Activated CD4-positive, alpha-beta memory T cell treated with anti-CD3 and anti-CD28 coated beads, Interleukin-2, amount 10 ng/mL, durations not matched to agents 7 days and 5 days (primary cell): ENCODE data around the gene MYF6. TPM values are rescaled to one million over a fixed set of nuclear protein-coding genes. Genes with fewer than 3 reads are reported as not detected.

ENCODE experiments used
- CTCF ChIA-PET: fragments of 350-600 bp; sonication (Branson Sonifier 250); formaldehyde crosslinking; loops from one replicate; lab custom pipeline; 2021; ENCODE audit warnings: antibody characterized with exemption, inconsistent platforms; lab: Charles Lee
- POLR2A ChIA-PET: fragments of 350-600 bp; sonication (Branson Sonifier 250); formaldehyde crosslinking; loops from one replicate; lab custom pipeline; 2021; ENCODE audit warnings: antibody characterized with exemption; lab: Charles Lee
- DNase-seq: peaks from one replicate; pipeline ENCODE4 v3.0.0-alpha.2; 2020
- H3K27ac Mint-ChIP-seq: one replicate; pipeline ENCODE4 v1.8.0; 2021; ENCODE audit warnings: mild to moderate bottlenecking, mixed read lengths
- H3K27me3 Mint-ChIP-seq: one replicate; pipeline ENCODE4 v1.8.0; 2021; ENCODE audit warnings: mixed read lengths
- H3K36me3 Mint-ChIP-seq: one replicate; pipeline ENCODE4 v1.8.0; 2021; ENCODE audit warnings: low read depth, mixed read lengths
- H3K4me1 Mint-ChIP-seq: one replicate; pipeline ENCODE4 v1.8.0; 2021; ENCODE audit warnings: mixed read lengths
- H3K4me3 Mint-ChIP-seq: one replicate; pipeline ENCODE4 v1.8.0; 2021; ENCODE audit warnings: mild to moderate bottlenecking, mixed read lengths
- H3K9me3 Mint-ChIP-seq: one replicate; pipeline ENCODE4 v1.8.0; 2021; ENCODE audit warnings: mixed read lengths
- total RNA-seq, 2 experiments: library from RNA; stranded (reverse); gene quantifications; one replicate each; pipeline ENCODE4 v1.2.3, GENCODE V29; 2021

Gene MYF6
- total RNA-seq, 2 experiments from 2014 or later = not detected

GRCh38 chr12:80692114-80692513 is 15.3 kb upstream of the MYF6 start:
- no peak overlapping the region for H3K27ac Mint-ChIP-seq
- no peaks in the 10 kb centered on the region for H3K36me3 Mint-ChIP-seq
- no peak for DNase-seq
- POLR2A ChIA-PET = no interaction called here
- H3K4me1 Mint-ChIP-seq = no peaks in the 10 kb centered on the region
- CTCF ChIA-PET = no interaction called here
- H3K4me3 Mint-ChIP-seq = no peak overlapping the region
- no peaks in the 10 kb centered on the region for H3K9me3 Mint-ChIP-seq
- H3K27me3 Mint-ChIP-seq = no peaks in the 10 kb centered on the region

- peaks cover 3% of the 10 kb centered on the region for H3K9me3 Mint-ChIP-seq
- no peak for DNase-seq
- H3K4me1 Mint-ChIP-seq = no peaks in the 10 kb centered on the region
- ChIA-PET POLR2A (no interaction called here), CTCF (no interaction called here)
- no peaks in the 10 kb centered on the region for H3K36me3 Mint-ChIP-seq
- no peaks in the 10 kb centered on the region for H3K27me3 Mint-ChIP-seq
- H3K27ac Mint-ChIP-seq = no peak overlapping the region
- H3K4me3 Mint-ChIP-seq = no peak overlapping the region
These were observed 10.1 kb upstream of the MYF6 start for GRCh38 chr12:80697270-80697887.

- no peaks in the 10 kb centered on the region for H3K4me1 Mint-ChIP-seq
- H3K4me3 Mint-ChIP-seq = no peak overlapping the region
- no peaks in the 10 kb centered on the region for H3K27me3 Mint-ChIP-seq
- H3K27ac Mint-ChIP-seq = no peak overlapping the region
- ChIA-PET CTCF (no interaction called here), POLR2A (no interaction called here)
- peaks cover 5% of the 10 kb centered on the region for H3K9me3 Mint-ChIP-seq
- no peaks in the 10 kb centered on the region for H3K36me3 Mint-ChIP-seq
- DNase-seq = no peak
These were observed 9.2 kb upstream of the MYF6 start for GRCh38 chr12:80698256-80698655.

GRCh38 chr12:80698847-80699542 is 8.4 kb upstream of the MYF6 start:
- H3K4me1 Mint-ChIP-seq = no peaks in the 10 kb centered on the region
- DNase-seq = no peak
- H3K9me3 Mint-ChIP-seq = peaks cover 8% of the 10 kb centered on the region
- no peak overlapping the region for H3K27ac Mint-ChIP-seq
- ChIA-PET CTCF (no interaction called here), POLR2A (no interaction called here)
- H3K27me3 Mint-ChIP-seq = no peaks in the 10 kb centered on the region
- no peak overlapping the region for H3K4me3 Mint-ChIP-seq
- H3K36me3 Mint-ChIP-seq = no peaks in the 10 kb centered on the region

GRCh38 chr12:80700327-80700726 is 7.1 kb upstream of the MYF6 start:
- Mint-ChIP-seq H3K4me3 (no peak overlapping the region), H3K27ac (no peak overlapping the region), H3K4me1 (no peaks in the 10 kb centered on the region), H3K9me3 (peaks cover 8% of the 10 kb centered on the region), H3K27me3 (no peaks in the 10 kb centered on the region), H3K36me3 (no peaks in the 10 kb centered on the region)
- POLR2A ChIA-PET = no interaction called here
- CTCF ChIA-PET = no interaction called here
- no peak for DNase-seq

GRCh38 chr12:80701388-80701787 is 6.0 kb upstream of the MYF6 start:
- H3K27me3 Mint-ChIP-seq = no peaks in the 10 kb centered on the region
- no peaks in the 10 kb centered on the region for H3K4me1 Mint-ChIP-seq
- DNase-seq = no peak
- ChIA-PET CTCF (no interaction called here), POLR2A (no interaction called here)
- no peak overlapping the region for H3K27ac Mint-ChIP-seq
- no peaks in the 10 kb centered on the region for H3K36me3 Mint-ChIP-seq
- peaks cover 8% of the 10 kb centered on the region for H3K9me3 Mint-ChIP-seq
- H3K4me3 Mint-ChIP-seq = no peak overlapping the region

- Mint-ChIP-seq H3K36me3 (no peaks in the 10 kb centered on the region), H3K4me3 (no peak overlapping the region), H3K9me3 (peaks cover 8% of the 10 kb centered on the region), H3K4me1 (no peaks in the 10 kb centered on the region), H3K27ac (no peak overlapping the region), H3K27me3 (peaks cover 10% of the 10 kb centered on the region)
- ChIA-PET CTCF (no interaction called here), POLR2A (no interaction called here)
- no peak for DNase-seq
These were observed 4.3 kb upstream of the MYF6 start for GRCh38 chr12:80702889-80703805.

GRCh38 chr12:80704420-80704819 is 3.0 kb upstream of the MYF6 start:
- CTCF ChIA-PET = no interaction called here
- Mint-ChIP-seq H3K4me3 (no peak overlapping the region), H3K9me3 (peaks cover 5% of the 10 kb centered on the region), H3K36me3 (no peaks in the 10 kb centered on the region), H3K27ac (no peak overlapping the region), H3K4me1 (peaks cover 2% of the 10 kb centered on the region), H3K27me3 (peaks cover 21% of the 10 kb centered on the region)
- POLR2A ChIA-PET = no interaction called here
- DNase-seq = no peak

- H3K9me3 Mint-ChIP-seq = peaks cover 5% of the 10 kb centered on the region
- peaks cover 2% of the 10 kb centered on the region for H3K4me1 Mint-ChIP-seq
- H3K27ac Mint-ChIP-seq = no peak overlapping the region
- H3K36me3 Mint-ChIP-seq = no peaks in the 10 kb centered on the region
- POLR2A ChIA-PET = no interaction called here
- H3K4me3 Mint-ChIP-seq = no peak overlapping the region
- no peak for DNase-seq
- CTCF ChIA-PET = no interaction called here
- H3K27me3 Mint-ChIP-seq = peaks cover 21% of the 10 kb centered on the region
These were observed 410 bp downstream of the MYF6 start for GRCh38 chr12:80707830-80708258.

- H3K9me3 Mint-ChIP-seq = peaks cover under 1% of the 10 kb centered on the region
- no peak overlapping the region for H3K27ac Mint-ChIP-seq
- no peaks in the 10 kb centered on the region for H3K36me3 Mint-ChIP-seq
- POLR2A ChIA-PET = no interaction called here
- peaks cover 21% of the 10 kb centered on the region for H3K27me3 Mint-ChIP-seq
- H3K4me3 Mint-ChIP-seq = no peak overlapping the region
- CTCF ChIA-PET = no interaction called here
- H3K4me1 Mint-ChIP-seq = peaks cover 2% of the 10 kb centered on the region
- no peak for DNase-seq
These were observed 983 bp downstream of the MYF6 start for GRCh38 chr12:80708259-80708974.

GRCh38 chr12:80708975-80709328 is 1.5 kb downstream of the MYF6 start:
- Mint-ChIP-seq H3K27ac (no peak overlapping the region), H3K27me3 (peaks cover 26% of the 10 kb centered on the region), H3K4me3 (no peak overlapping the region), H3K36me3 (no peaks in the 10 kb centered on the region), H3K9me3 (no peaks in the 10 kb centered on the region), H3K4me1 (peaks cover 2% of the 10 kb centered on the region)
- ChIA-PET CTCF (no interaction called here), POLR2A (no interaction called here)
- DNase-seq = no peak

GRCh38 chr12:80709811-80710726 is 2.6 kb downstream of the MYF6 start:
- ChIA-PET CTCF (no interaction called here), POLR2A (no interaction called here)
- Mint-ChIP-seq H3K4me1 (peaks cover 2% of the 10 kb centered on the region), H3K27me3 (peaks cover 37% of the 10 kb centered on the region), H3K4me3 (no peak overlapping the region), H3K9me3 (no peaks in the 10 kb centered on the region), H3K36me3 (no peaks in the 10 kb centered on the region), H3K27ac (no peak overlapping the region)
- DNase-seq = no peak
